HEK293 (cell line): ENCODE results near the gene PKP2.
A peak's percentile ranks its signal among the peaks of the same experiment; 100 is the strongest.

Experiments used
- CTCF ChIA-PET: fragments of 350-600 bp; formaldehyde crosslinking; extraction: SDS; loops from one replicate; lab custom pipeline; 2021; ENCODE audit warnings: antibody characterized with exemption; lab: Yijun Ruan, JAX
- POLR2A ChIA-PET: fragments of 300-600 bp; formaldehyde crosslinking; extraction: SDS; loops from one replicate; lab custom pipeline; 2020; ENCODE audit warnings: antibody characterized with exemption, inconsistent platforms; lab: Yijun Ruan, JAX
- H3K27ac ChIP-seq: fragments of 200-500 bp; sonication (Bioruptor generic); 2 replicates; pipeline ENCODE4 v1.5.1; 2014; ENCODE audit warnings: low read depth, low read length, control low read depth, inconsistent platforms; ENCODE audit errors: extremely low read depth
- H3K36me3 ChIP-seq, 2 experiments: fragments of 200-500 bp in 1 of 2; sonication (Bioruptor generic) in 1 of 2; 1 replicate in 1 of 2; 2 replicates in 1 of 2; pipeline ENCODE4 v1.5.1; 2014 to 2017; ENCODE audit warnings: inconsistent platforms in 2 of 2, low read length in 2 of 2; ENCODE audit not compliant: control insufficient read depth in 2 of 2, insufficient read depth in 1 of 2
- H3K4me1 ChIP-seq: fragments of 200-500 bp; sonication (Bioruptor generic); 2 replicates; pipeline ENCODE4 v1.5.1; 2014; ENCODE audit warnings: mild to moderate bottlenecking, low read length, inconsistent platforms; ENCODE audit not compliant: control insufficient read depth, insufficient read depth
- H3K4me3 ChIP-seq: 2 replicates; pipeline ENCODE4 v1.5.1; 2011; ENCODE audit warnings: low read depth, mild to moderate bottlenecking, control low read depth, low read length, moderate library complexity
- H3K9me3 ChIP-seq: fragments of 200-500 bp; sonication (Bioruptor generic); 2 replicates; pipeline ENCODE4 v1.5.1; 2014; ENCODE audit warnings: low read depth, low read length, inconsistent platforms; ENCODE audit not compliant: control insufficient read depth, insufficient read depth
- BCL11B ChIP-seq: fragments of 450-650 bp; formaldehyde crosslinking; IDR thresholded peaks from 2 replicates; pipeline ENCODE4 v1.5.1; 2016; ENCODE audit warnings: low read depth, missing biosample characterization, missing genetic modification characterization
- EGR2 ChIP-seq: fragments of 450-650 bp; formaldehyde crosslinking; IDR thresholded peaks from 2 replicates; pipeline ENCODE4 v1.5.1; 2016; ENCODE audit warnings: low read depth, missing biosample characterization, missing genetic modification characterization
- OVOL3 ChIP-seq: fragments of 450-650 bp; formaldehyde crosslinking; IDR thresholded peaks from 2 replicates; pipeline ENCODE4 v1.5.1; 2016; ENCODE audit warnings: missing biosample characterization, missing genetic modification characterization
- REPIN1 ChIP-seq: fragments of 450-650 bp; formaldehyde crosslinking; IDR thresholded peaks from 2 replicates; pipeline ENCODE4 v1.5.1; 2017; ENCODE audit warnings: missing biosample characterization, missing genetic modification characterization, low read depth
- SCRT1 ChIP-seq: fragments of 450-650 bp; formaldehyde crosslinking; IDR thresholded peaks from 2 replicates; pipeline ENCODE4 v1.5.1; 2016; ENCODE audit warnings: missing biosample characterization, missing genetic modification characterization, borderline replicate concordance
- SP7 ChIP-seq: fragments of 450-650 bp; formaldehyde crosslinking; IDR thresholded peaks from 2 replicates; pipeline ENCODE4 v1.5.1; 2016; ENCODE audit warnings: missing biosample characterization, missing genetic modification characterization
- ZBTB20 ChIP-seq: fragments of 450-650 bp; formaldehyde crosslinking; IDR thresholded peaks from 2 replicates; pipeline ENCODE4 v1.5.1; 2016; ENCODE audit warnings: missing biosample characterization, missing genetic modification characterization
- ZBTB21 ChIP-seq: fragments of 450-650 bp; formaldehyde crosslinking; IDR thresholded peaks from 2 replicates; pipeline ENCODE4 v1.5.1; 2017; ENCODE audit warnings: missing biosample characterization, missing genetic modification characterization
- ZEB2 ChIP-seq: fragments of 450-650 bp; formaldehyde crosslinking; IDR thresholded peaks from 2 replicates; pipeline ENCODE4 v1.5.1; 2016; ENCODE audit warnings: missing biosample characterization, missing genetic modification characterization
- ZFP3 ChIP-seq: fragments of 450-650 bp; formaldehyde crosslinking; IDR thresholded peaks from 2 replicates; pipeline ENCODE4 v1.5.1; 2016; ENCODE audit warnings: low read depth, missing biosample characterization, missing genetic modification characterization
- ZNF121 ChIP-seq: fragments of 450-650 bp; formaldehyde crosslinking; IDR thresholded peaks from 2 replicates; pipeline ENCODE4 v1.5.1; 2016; ENCODE audit warnings: missing biosample characterization, missing genetic modification characterization
- ZNF16 ChIP-seq: fragments of 450-650 bp; formaldehyde crosslinking; IDR thresholded peaks from 2 replicates; pipeline ENCODE4 v1.5.1; 2016; ENCODE audit warnings: low read depth, missing biosample characterization, missing genetic modification characterization
- ZNF184 ChIP-seq: fragments of 450-650 bp; IDR thresholded peaks from 2 replicates; pipeline ENCODE4 v1.5.1; 2018; ENCODE audit warnings: missing biosample characterization, mild to moderate bottlenecking, missing genetic modification characterization
- ZNF202 ChIP-seq: fragments of 450-650 bp; formaldehyde crosslinking; IDR thresholded peaks from 2 replicates; pipeline ENCODE4 v1.5.1; 2016; ENCODE audit warnings: missing biosample characterization, missing genetic modification characterization, borderline replicate concordance
- ZNF211 ChIP-seq: fragments of 450-650 bp; formaldehyde crosslinking; IDR thresholded peaks from 2 replicates; pipeline ENCODE4 v1.5.1; 2016; ENCODE audit warnings: low read depth, missing biosample characterization, missing genetic modification characterization
- ZNF214 ChIP-seq: fragments of 450-650 bp; formaldehyde crosslinking; IDR thresholded peaks from 2 replicates; pipeline ENCODE4 v1.5.1; 2017; ENCODE audit warnings: missing biosample characterization, mild to moderate bottlenecking, missing genetic modification characterization, borderline replicate concordance
- ZNF391 ChIP-seq: fragments of 450-650 bp; formaldehyde crosslinking; IDR thresholded peaks from 2 replicates; pipeline ENCODE4 v1.5.1; 2016; ENCODE audit warnings: low read depth, missing biosample characterization, missing genetic modification characterization, borderline replicate concordance
- ZNF404 ChIP-seq: fragments of 450-650 bp; formaldehyde crosslinking; IDR thresholded peaks from 2 replicates; pipeline ENCODE4 v1.5.1; 2017; ENCODE audit warnings: missing biosample characterization, missing genetic modification characterization
- ZNF473 ChIP-seq: fragments of 450-650 bp; formaldehyde crosslinking; IDR thresholded peaks from 2 replicates; pipeline ENCODE4 v1.5.1; 2017; ENCODE audit warnings: missing biosample characterization, missing genetic modification characterization
- ZNF514 ChIP-seq: fragments of 450-650 bp; formaldehyde crosslinking; IDR thresholded peaks from 2 replicates; pipeline ENCODE4 v1.5.1; 2016; ENCODE audit warnings: missing biosample characterization, missing genetic modification characterization
- ZNF560 ChIP-seq: fragments of 450-650 bp; formaldehyde crosslinking; IDR thresholded peaks from 2 replicates; pipeline ENCODE4 v1.5.1; 2017; ENCODE audit warnings: missing biosample characterization, missing genetic modification characterization, borderline replicate concordance
- ZNF561 ChIP-seq: fragments of 450-650 bp; IDR thresholded peaks from 2 replicates; pipeline ENCODE4 v1.5.1; 2018; ENCODE audit warnings: missing biosample characterization, missing genetic modification characterization, borderline replicate concordance
- ZNF624 ChIP-seq: fragments of 450-650 bp; formaldehyde crosslinking; IDR thresholded peaks from 2 replicates; pipeline ENCODE4 v1.5.1; 2017; ENCODE audit warnings: missing biosample characterization, missing genetic modification characterization
- ZNF654 ChIP-seq: fragments of 450-650 bp; formaldehyde crosslinking; IDR thresholded peaks from 2 replicates; pipeline ENCODE4 v1.5.1; 2016; ENCODE audit warnings: low read depth, missing biosample characterization, missing genetic modification characterization
- ZNF701 ChIP-seq: fragments of 450-650 bp; formaldehyde crosslinking; IDR thresholded peaks from 2 replicates; pipeline ENCODE4 v1.5.1; 2016; ENCODE audit warnings: missing biosample characterization, missing genetic modification characterization
- TF ChIP-seq, protein P1 (sequence below): fragments of 450-650 bp; formaldehyde crosslinking; IDR thresholded peaks from 2 replicates; pipeline ENCODE4 v1.5.1; 2016; ENCODE audit warnings: missing biosample characterization, missing genetic modification characterization
- TF ChIP-seq, protein P2 (sequence below): fragments of 450-650 bp; formaldehyde crosslinking; IDR thresholded peaks from 2 replicates; pipeline ENCODE4; 2016; ENCODE audit warnings: missing biosample characterization, missing genetic modification characterization
- TF ChIP-seq, protein P3 (sequence below): fragments of 450-650 bp; formaldehyde crosslinking; conservative IDR thresholded peaks from 2 replicates; pipeline ENCODE4 v1.5.1; 2016; ENCODE audit warnings: low read depth, missing biosample characterization, missing genetic modification characterization
- TF ChIP-seq, protein P4 (sequence below): fragments of 450-650 bp; formaldehyde crosslinking; IDR thresholded peaks from 2 replicates; pipeline ENCODE4 v1.5.1; 2016; ENCODE audit warnings: missing biosample characterization, missing genetic modification characterization

Gene PKP2

DNA sequence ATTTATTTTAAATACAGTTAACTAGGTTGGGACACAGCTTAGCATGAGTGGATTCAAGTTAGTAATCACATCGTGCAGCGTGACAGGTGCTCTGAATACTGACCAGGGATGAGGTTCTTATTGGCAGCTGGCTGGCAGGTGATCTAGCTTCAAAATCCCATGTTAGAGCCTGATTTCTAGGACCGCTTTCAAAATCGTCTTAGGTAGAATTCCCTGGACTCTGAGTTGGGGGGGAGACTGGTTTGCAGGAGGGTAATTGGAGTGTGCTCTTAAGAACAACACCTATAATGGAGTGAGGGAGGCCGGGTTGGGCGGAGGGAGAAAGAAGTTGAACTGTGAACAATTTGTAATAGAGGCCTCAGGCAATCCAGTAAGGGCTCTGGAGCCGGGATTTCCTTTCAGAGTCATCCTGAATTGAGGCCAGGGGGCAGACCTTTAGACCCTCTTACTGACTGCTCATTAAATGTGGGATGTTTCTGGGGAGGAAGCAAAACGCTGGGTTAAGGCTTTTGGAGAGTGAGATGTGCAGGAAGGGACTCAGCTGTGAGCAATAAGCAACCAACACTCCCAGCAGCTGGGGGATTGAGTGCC is 140.0 kb downstream of the PKP2 start:
- H3K36me3 ChIP-seq = peaks cover 13 to 27% of the 10 kb centered on the region in 2 experiments
- no peaks in the 10 kb centered on the region for H3K9me3 ChIP-seq
- peaks cover 2% of the 10 kb centered on the region; the same call in 1 of the 2 replicates for H3K4me1 ChIP-seq
- ChIA-PET POLR2A (interaction anchor here (0.7 to 2.6 kb wide), 10 partner anchors 17 to 1266 kb away, joined by 3 to 19 read pairs (median 5); partner anchors contain the start of genes ALG10, DNM1L and PKP2), CTCF (interaction anchor here (0.5 to 4.2 kb wide), 43 partner anchors 14 to 1717 kb away, joined by 3 to 66 read pairs (median 5); partner anchors contain the start of gene ALG10)
- no peak overlapping the region; the same call in 1 of the 2 replicates for H3K27ac ChIP-seq
- H3K4me3 ChIP-seq = no peak overlapping the region
- TF ChIP-seq, protein P1, sequence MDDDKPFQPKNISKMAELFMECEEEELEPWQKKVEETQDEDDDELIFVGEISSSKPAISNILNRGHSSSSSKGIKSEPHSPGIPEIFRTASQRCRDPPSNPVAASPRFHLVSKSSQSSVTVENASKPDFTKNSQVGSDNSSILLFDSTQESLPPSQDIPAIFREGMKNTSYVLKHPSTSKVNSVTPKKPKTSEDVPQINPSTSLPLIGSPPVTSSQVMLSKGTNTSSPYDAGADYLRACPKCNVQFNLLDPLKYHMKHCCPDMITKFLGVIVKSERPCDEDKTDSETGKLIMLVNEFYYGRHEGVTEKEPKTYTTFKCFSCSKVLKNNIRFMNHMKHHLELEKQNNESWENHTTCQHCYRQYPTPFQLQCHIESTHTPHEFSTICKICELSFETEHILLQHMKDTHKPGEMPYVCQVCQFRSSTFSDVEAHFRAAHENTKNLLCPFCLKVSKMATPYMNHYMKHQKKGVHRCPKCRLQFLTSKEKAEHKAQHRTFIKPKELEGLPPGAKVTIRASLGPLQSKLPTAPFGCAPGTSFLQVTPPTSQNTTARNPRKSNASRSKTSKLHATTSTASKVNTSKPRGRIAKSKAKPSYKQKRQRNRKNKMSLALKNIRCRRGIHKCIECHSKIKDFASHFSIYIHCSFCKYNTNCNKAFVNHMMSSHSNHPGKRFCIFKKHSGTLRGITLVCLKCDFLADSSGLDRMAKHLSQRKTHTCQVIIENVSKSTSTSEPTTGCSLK = no peak
- TF ChIP-seq ZNF214 (tag by site-specific recombination) (no peak), ZNF514 (tag by site-specific recombination) (no peak), REPIN1 (no peak), ZNF121 (tag by site-specific recombination) (no peak), EGR2 (no peak), SP7 (tag by site-specific recombination) (0 out of 2 replicates have a peak, but pooled peaks have one; percentile 1), ZNF473 (no peak), ZEB2 (tag by site-specific recombination) (no peak), ZNF701 (tag by site-specific recombination) (no peak), ZNF404 (tag by site-specific recombination) (no peak), ZNF561 (no peak), ZBTB20 (tag by site-specific recombination) (peak; percentile 54; the same call in 1 of the 2 replicates), BCL11B (tag by site-specific recombination) (no peak), ZNF184 (no peak), ZNF16 (tag by site-specific recombination) (no peak), ZNF654 (tag by site-specific recombination) (no peak), ZNF560 (no peak), ZNF391 (tag by site-specific recombination) (no peak), ZFP3 (tag by site-specific recombination) (no peak), OVOL3 (tag by site-specific recombination) (no peak), ZBTB21 (tag by site-specific recombination) (no peak), ZNF202 (tag by site-specific recombination) (no peak), ZNF624 (no peak), ZNF211 (no peak), SCRT1 (tag by site-specific recombination) (peak; percentile 7)
- TF ChIP-seq, protein P2, sequence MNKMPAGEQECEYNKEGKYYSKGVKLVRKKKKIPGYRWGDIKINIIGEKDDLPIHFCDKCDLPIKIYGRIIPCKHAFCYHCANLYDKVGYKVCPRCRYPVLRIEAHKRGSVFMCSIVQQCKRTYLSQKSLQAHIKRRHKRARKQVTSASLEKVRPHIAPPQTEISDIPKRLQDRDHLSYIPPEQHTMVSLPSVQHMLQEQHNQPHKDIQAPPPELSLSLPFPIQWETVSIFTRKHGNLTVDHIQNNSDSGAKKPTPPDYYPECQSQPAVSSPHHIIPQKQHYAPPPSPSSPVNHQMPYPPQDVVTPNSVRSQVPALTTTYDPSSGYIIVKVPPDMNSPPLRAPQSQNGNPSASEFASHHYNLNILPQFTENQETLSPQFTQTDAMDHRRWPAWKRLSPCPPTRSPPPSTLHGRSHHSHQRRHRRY (tag by site-specific recombination) = no peak
- TF ChIP-seq, protein P3, sequence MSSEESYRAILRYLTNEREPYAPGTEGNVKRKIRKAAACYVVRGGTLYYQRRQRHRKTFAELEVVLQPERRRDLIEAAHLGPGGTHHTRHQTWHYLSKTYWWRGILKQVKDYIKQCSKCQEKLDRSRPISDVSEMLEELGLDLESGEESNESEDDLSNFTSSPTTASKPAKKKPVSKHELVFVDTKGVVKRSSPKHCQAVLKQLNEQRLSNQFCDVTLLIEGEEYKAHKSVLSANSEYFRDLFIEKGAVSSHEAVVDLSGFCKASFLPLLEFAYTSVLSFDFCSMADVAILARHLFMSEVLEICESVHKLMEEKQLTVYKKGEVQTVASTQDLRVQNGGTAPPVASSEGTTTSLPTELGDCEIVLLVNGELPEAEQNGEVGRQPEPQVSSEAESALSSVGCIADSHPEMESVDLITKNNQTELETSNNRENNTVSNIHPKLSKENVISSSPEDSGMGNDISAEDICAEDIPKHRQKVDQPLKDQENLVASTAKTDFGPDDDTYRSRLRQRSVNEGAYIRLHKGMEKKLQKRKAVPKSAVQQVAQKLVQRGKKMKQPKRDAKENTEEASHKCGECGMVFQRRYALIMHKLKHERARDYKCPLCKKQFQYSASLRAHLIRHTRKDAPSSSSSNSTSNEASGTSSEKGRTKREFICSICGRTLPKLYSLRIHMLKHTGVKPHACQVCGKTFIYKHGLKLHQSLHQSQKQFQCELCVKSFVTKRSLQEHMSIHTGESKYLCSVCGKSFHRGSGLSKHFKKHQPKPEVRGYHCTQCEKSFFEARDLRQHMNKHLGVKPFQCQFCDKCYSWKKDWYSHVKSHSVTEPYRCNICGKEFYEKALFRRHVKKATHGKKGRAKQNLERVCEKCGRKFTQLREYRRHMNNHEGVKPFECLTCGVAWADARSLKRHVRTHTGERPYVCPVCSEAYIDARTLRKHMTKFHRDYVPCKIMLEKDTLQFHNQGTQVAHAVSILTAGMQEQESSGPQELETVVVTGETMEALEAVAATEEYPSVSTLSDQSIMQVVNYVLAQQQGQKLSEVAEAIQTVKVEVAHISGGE (tag by site-specific recombination) = no peak
- TF ChIP-seq, protein P4, sequence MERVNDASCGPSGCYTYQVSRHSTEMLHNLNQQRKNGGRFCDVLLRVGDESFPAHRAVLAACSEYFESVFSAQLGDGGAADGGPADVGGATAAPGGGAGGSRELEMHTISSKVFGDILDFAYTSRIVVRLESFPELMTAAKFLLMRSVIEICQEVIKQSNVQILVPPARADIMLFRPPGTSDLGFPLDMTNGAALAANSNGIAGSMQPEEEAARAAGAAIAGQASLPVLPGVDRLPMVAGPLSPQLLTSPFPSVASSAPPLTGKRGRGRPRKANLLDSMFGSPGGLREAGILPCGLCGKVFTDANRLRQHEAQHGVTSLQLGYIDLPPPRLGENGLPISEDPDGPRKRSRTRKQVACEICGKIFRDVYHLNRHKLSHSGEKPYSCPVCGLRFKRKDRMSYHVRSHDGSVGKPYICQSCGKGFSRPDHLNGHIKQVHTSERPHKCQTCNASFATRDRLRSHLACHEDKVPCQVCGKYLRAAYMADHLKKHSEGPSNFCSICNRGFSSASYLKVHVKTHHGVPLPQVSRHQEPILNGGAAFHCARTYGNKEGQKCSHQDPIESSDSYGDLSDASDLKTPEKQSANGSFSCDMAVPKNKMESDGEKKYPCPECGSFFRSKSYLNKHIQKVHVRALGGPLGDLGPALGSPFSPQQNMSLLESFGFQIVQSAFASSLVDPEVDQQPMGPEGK = no peak
